ENCODE data around the gene SLC1A1.

Gene SLC1A1

GRCh38 chr9:4590430-4591122, 100.3 kb downstream of the SLC1A1 start:
- Histone ChIP-seq H3K9me3 (ENCODE audit: insufficient read depth, low read length, severe bottlenecking) (no peaks in the 10 kb centered on the region), H2AFZ (ENCODE audit: low read depth, low read length) (no peak overlapping the region)

GRCh38 chr9:4591123-4591500, 100.8 kb downstream of the SLC1A1 start:
- DNase-seq (no peak), ATAC-seq (ENCODE audit: insufficient read depth, low read depth) (no peak)
- H3K4me2 ChIP-seq (ENCODE audit: insufficient read depth, low read length): no peak overlapping the region
- H3K4me3 ChIP-seq (ENCODE audit: low read depth in 1 of 2, low read length in 2 of 2): no peak overlapping the region
- H3K9me3 ChIP-seq (ENCODE audit: insufficient read depth, low read length, severe bottlenecking): no peaks in the 10 kb centered on the region
- H3K4me1 ChIP-seq (ENCODE audit: insufficient read depth, low read length): peaks cover 3% of the 10 kb centered on the region
- no peak for TF ChIP-seq CTCF (IDR thresholded peaks at IDR 0.05; ENCODE audit: borderline replicate concordance, extremely low read depth, low read length, poor library complexity, severe bottlenecking)
- TF ChIP-seq EZH2 (IDR thresholded peaks at IDR 0.05; ENCODE audit: borderline replicate concordance, low read depth, low read length, severe bottlenecking): no peak
- H2AFZ ChIP-seq (ENCODE audit: low read depth, low read length): no peak overlapping the region
- H3K9ac ChIP-seq (ENCODE audit: low read depth, low read length): no peak overlapping the region
- H3K27ac ChIP-seq (ENCODE audit: low read length): no peak overlapping the region
- H4K20me1 ChIP-seq (ENCODE audit: insufficient read depth, low read length): no peaks in the 10 kb centered on the region
- no peaks in the 10 kb centered on the region for H3K36me3 ChIP-seq (ENCODE audit: insufficient read depth, low read length)
- H3K79me2 ChIP-seq (ENCODE audit: insufficient read depth, low read length): no peaks in the 10 kb centered on the region
- H3K27me3 ChIP-seq (ENCODE audit: insufficient read depth, low read length, poor library complexity): no peaks in the 10 kb centered on the region

More at GRCh38 chr9:4590430-4591122, 100.3 kb downstream of the SLC1A1 start:
- H3K79me2 ChIP-seq (ENCODE audit: insufficient read depth, low read length): no peaks in the 10 kb centered on the region
- no peak overlapping the region for H3K9ac ChIP-seq (ENCODE audit: low read depth, low read length)
- TF ChIP-seq CTCF (IDR thresholded peaks at IDR 0.05; ENCODE audit: borderline replicate concordance, extremely low read depth, low read length, poor library complexity, severe bottlenecking): no peak
- no peak for TF ChIP-seq EZH2 (IDR thresholded peaks at IDR 0.05; ENCODE audit: borderline replicate concordance, low read depth, low read length, severe bottlenecking)
- DNase-seq: no peak
- H4K20me1 ChIP-seq (ENCODE audit: insufficient read depth, low read length): no peaks in the 10 kb centered on the region
- H3K36me3 ChIP-seq (ENCODE audit: insufficient read depth, low read length): no peaks in the 10 kb centered on the region
- no peak for ATAC-seq (ENCODE audit: insufficient read depth, low read depth)
- H3K4me1 ChIP-seq (ENCODE audit: insufficient read depth, low read length): no peaks in the 10 kb centered on the region
- no peak overlapping the region for H3K27ac ChIP-seq (ENCODE audit: low read length)
- H3K4me3 ChIP-seq (ENCODE audit: low read depth in 1 of 2, low read length in 2 of 2): no peak overlapping the region
- H3K4me2 ChIP-seq (ENCODE audit: insufficient read depth, low read length): no peak overlapping the region
- no peaks in the 10 kb centered on the region for H3K27me3 ChIP-seq (ENCODE audit: insufficient read depth, low read length, poor library complexity)

- Histone ChIP-seq H3K9me3 (ENCODE audit: insufficient read depth, low read length, severe bottlenecking) (no peaks in the 10 kb centered on the region), H3K27ac (ENCODE audit: low read length) (no peak overlapping the region), H3K79me2 (ENCODE audit: insufficient read depth, low read length) (no peaks in the 10 kb centered on the region), H3K36me3 (ENCODE audit: insufficient read depth, low read length) (no peaks in the 10 kb centered on the region), H3K27me3 (ENCODE audit: insufficient read depth, low read length, poor library complexity) (no peaks in the 10 kb centered on the region), H3K4me3 (ENCODE audit: low read depth in 1 of 2, low read length in 2 of 2) (no peak overlapping the region), H3K4me2 (ENCODE audit: insufficient read depth, low read length) (no peak overlapping the region), H3K4me1 (ENCODE audit: insufficient read depth, low read length) (peaks cover 11% of the 10 kb centered on the region), H4K20me1 (ENCODE audit: insufficient read depth, low read length) (no peaks in the 10 kb centered on the region), H3K9ac (ENCODE audit: low read depth, low read length) (no peak overlapping the region), H2AFZ (ENCODE audit: low read depth, low read length) (no peak overlapping the region)
- TF ChIP-seq CTCF (IDR thresholded peaks at IDR 0.05; ENCODE audit: borderline replicate concordance, extremely low read depth, low read length, poor library complexity, severe bottlenecking) (no peak), EZH2 (IDR thresholded peaks at IDR 0.05; ENCODE audit: borderline replicate concordance, low read depth, low read length, severe bottlenecking) (no peak)
- DNase-seq (no peak), ATAC-seq (ENCODE audit: insufficient read depth, low read depth) (no peak)
Measured at GRCh38 chr9:4592295-4592694, 102.0 kb downstream of the SLC1A1 start.
